Hepatocyte (in vitro differentiated cells): ENCODE measurements around the gene TRIM72.

Source experiments
- EZH2 ChIP-seq: fragments of 200-600 bp; sonication (generic); IDR thresholded peaks from 2 replicates; pipeline ENCODE4 v1.6.1; 2016; ENCODE audit warnings: antibody characterized with exemption, mild to moderate bottlenecking, borderline replicate concordance
- EZH2phosphoT487 ChIP-seq: fragments of 200-600 bp; sonication (generic); IDR thresholded peaks from one replicate; pipeline ENCODE4 v1.6.1; 2018; ENCODE audit warnings: antibody characterized with exemption, mild to moderate bottlenecking, low read depth, moderate library complexity; ENCODE audit not compliant: unreplicated experiment, severe bottlenecking
- TF ChIP-seq, protein P1 (sequence below): fragments of 200-600 bp; sonication (generic); IDR thresholded peaks from 2 replicates; pipeline ENCODE4 v1.5.1; 2016; ENCODE audit warnings: antibody characterized with exemption, mild to moderate bottlenecking; ENCODE audit not compliant: poor library complexity

DNA sequence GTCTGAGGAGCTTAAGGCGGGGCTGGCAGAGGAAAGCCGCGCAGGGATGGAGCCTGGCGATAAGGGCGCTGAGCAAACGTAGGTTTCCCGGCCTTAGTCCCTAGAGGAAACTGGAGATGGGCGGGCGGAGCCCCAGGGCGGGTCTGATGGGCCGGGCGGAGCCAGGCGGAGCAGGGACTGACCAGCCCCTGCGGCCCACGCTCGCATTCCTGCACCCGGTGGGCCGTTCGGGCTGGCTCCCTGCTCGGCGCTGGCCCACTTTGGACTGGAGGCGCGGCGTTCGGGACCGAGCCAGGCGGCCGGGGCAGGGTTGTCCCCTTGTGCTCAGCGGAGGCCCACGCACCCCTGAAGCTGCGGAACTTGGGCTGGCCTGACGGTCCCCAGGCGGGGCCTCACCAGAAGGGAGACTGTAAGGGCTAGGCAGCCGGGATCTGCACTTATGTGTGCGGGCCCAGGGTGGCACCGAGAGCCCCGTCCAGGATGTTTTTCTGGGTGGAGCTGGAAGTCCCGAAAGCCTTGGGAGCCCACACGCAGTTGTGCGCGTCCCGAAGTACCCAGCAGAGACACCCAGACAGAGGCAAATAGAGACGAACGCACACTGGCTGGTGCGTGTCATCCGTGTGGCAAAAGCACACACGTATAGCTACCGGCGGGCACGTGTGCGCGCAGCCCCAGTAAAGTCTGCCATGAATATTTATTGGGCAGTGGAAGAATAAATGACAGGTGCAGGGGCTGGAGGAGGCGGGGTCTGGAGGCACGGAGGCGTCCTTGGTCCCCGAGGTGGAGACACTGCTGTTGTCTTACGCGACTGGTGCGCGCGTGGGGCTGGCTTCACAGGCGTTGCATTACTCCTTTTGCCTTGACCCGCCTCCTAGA lies 1.6 kb downstream of the TRIM72 start:
- TF ChIP-seq, protein P1, sequence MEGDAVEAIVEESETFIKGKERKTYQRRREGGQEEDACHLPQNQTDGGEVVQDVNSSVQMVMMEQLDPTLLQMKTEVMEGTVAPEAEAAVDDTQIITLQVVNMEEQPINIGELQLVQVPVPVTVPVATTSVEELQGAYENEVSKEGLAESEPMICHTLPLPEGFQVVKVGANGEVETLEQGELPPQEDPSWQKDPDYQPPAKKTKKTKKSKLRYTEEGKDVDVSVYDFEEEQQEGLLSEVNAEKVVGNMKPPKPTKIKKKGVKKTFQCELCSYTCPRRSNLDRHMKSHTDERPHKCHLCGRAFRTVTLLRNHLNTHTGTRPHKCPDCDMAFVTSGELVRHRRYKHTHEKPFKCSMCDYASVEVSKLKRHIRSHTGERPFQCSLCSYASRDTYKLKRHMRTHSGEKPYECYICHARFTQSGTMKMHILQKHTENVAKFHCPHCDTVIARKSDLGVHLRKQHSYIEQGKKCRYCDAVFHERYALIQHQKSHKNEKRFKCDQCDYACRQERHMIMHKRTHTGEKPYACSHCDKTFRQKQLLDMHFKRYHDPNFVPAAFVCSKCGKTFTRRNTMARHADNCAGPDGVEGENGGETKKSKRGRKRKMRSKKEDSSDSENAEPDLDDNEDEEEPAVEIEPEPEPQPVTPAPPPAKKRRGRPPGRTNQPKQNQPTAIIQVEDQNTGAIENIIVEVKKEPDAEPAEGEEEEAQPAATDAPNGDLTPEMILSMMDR = no peak
- TF ChIP-seq EZH2phosphoT487 (no peak), EZH2 (peak; percentile 35)
